ENCODE results near the gene RAB11B. TPM values are rescaled to one million over a fixed set of nuclear protein-coding genes. Genes with fewer than 3 reads are reported as not detected.
"Not testable (repeated sequence)": the region's sequence is repeated elsewhere in the genome, so short reads cannot be mapped to it uniquely, and the experiment has no call there.

The RAB11B gene
- total RNA-seq, 1 experiment from 2014 or later = 135 TPM

GRCh38 chr19:8403820-8404109, 13.6 kb downstream of the RAB11B start:
- ChIA-PET CTCF (no interaction called here), POLR2A (no interaction called here)
- in situ Hi-C loops (cut with HindIII; ENCODE audit: low pct_unique_long_range_greater_than_20kb, low sequenced_read_pairs) (no loop called here), intact Hi-C loops (cut with micrococcal nuclease; ENCODE audit: unreplicated experiment) (no loop called here)
- Histone ChIP-seq H3K27me3 (ENCODE audit: control insufficient read depth, insufficient read depth, low read length) (no peaks in the 10 kb centered on the region), H3K4me3 (ENCODE audit: low read depth in 2 of 2, low read length in 2 of 2) (no peak overlapping the region), H3K4me1 (ENCODE audit: control insufficient read depth, insufficient read depth, low read length) (no peaks in the 10 kb centered on the region), H3K36me3 (ENCODE audit: control insufficient read depth, insufficient read depth, low read length) (peaks cover 2% of the 10 kb centered on the region; the same call in 1 of the 2 replicates), H3K27ac (ENCODE audit: low read length) (no peak overlapping the region), H3K9me3 (ENCODE audit: control insufficient read depth, insufficient read depth, low read depth, low read length) (no peaks in the 10 kb centered on the region)
- ATAC-seq (no peak), DNase-seq (ENCODE audit: low read depth, low spot score) (no peak)
- TF ChIP-seq TCF7L2 (IDR thresholded peaks at IDR 0.05; ENCODE audit: low read depth, low read length) = no peak
- TF ChIP-seq POLR2AphosphoS5 (IDR thresholded peaks at IDR 0.05; ENCODE audit: low read depth, low read length) = no peak
- TF ChIP-seq, protein P1, sequence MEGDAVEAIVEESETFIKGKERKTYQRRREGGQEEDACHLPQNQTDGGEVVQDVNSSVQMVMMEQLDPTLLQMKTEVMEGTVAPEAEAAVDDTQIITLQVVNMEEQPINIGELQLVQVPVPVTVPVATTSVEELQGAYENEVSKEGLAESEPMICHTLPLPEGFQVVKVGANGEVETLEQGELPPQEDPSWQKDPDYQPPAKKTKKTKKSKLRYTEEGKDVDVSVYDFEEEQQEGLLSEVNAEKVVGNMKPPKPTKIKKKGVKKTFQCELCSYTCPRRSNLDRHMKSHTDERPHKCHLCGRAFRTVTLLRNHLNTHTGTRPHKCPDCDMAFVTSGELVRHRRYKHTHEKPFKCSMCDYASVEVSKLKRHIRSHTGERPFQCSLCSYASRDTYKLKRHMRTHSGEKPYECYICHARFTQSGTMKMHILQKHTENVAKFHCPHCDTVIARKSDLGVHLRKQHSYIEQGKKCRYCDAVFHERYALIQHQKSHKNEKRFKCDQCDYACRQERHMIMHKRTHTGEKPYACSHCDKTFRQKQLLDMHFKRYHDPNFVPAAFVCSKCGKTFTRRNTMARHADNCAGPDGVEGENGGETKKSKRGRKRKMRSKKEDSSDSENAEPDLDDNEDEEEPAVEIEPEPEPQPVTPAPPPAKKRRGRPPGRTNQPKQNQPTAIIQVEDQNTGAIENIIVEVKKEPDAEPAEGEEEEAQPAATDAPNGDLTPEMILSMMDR (IDR thresholded peaks at IDR 0.05) = no peak
- no peak for TF ChIP-seq REST (IDR thresholded peaks at IDR 0.05; ENCODE audit: insufficient read depth in 1 of 2, low read depth in 2 of 2, low read length in 1 of 2)
- no peak for TF ChIP-seq SIN3A (IDR thresholded peaks at IDR 0.05; ENCODE audit: borderline replicate concordance, insufficient read depth, low read depth, low read length)
- no TSS peak for BruUV-seq (replicated peaks)

GRCh38 chr19:8404391-8405151, 14.4 kb downstream of the RAB11B start:
- no peak overlapping the region for H3K27ac ChIP-seq (ENCODE audit: low read length)
- H3K9me3 ChIP-seq (ENCODE audit: control insufficient read depth, insufficient read depth, low read depth, low read length) = no peaks in the 10 kb centered on the region
- H3K4me3 ChIP-seq (ENCODE audit: low read depth in 2 of 2, low read length in 2 of 2) = no peak overlapping the region
- BruUV-seq (replicated peaks) = no TSS peak
- intact Hi-C loops (cut with micrococcal nuclease; ENCODE audit: unreplicated experiment) = no loop called here
- ChIA-PET POLR2A (no interaction called here), CTCF (no interaction called here)
- H3K27me3 ChIP-seq (ENCODE audit: control insufficient read depth, insufficient read depth, low read length) = no peaks in the 10 kb centered on the region
- H3K4me1 ChIP-seq (ENCODE audit: control insufficient read depth, insufficient read depth, low read length) = no peaks in the 10 kb centered on the region
- DNase-seq (ENCODE audit: low read depth, low spot score) (no peak), ATAC-seq (peak; percentile 18; the same call in 1 of the 2 replicates)
- in situ Hi-C loops (cut with HindIII; ENCODE audit: low pct_unique_long_range_greater_than_20kb, low sequenced_read_pairs) = no loop called here
- TF ChIP-seq SIN3A (IDR thresholded peaks at IDR 0.05; ENCODE audit: borderline replicate concordance, insufficient read depth, low read depth, low read length) = no peak
- no peak for TF ChIP-seq TCF7L2 (IDR thresholded peaks at IDR 0.05; ENCODE audit: low read depth, low read length)
- TF ChIP-seq, protein P1 (IDR thresholded peaks at IDR 0.05) = no peak
- TF ChIP-seq REST (IDR thresholded peaks at IDR 0.05; ENCODE audit: insufficient read depth in 1 of 2, low read depth in 2 of 2, low read length in 1 of 2) = no peak
- no peak for TF ChIP-seq POLR2AphosphoS5 (IDR thresholded peaks at IDR 0.05; ENCODE audit: low read depth, low read length)
- peaks cover 2% of the 10 kb centered on the region; the same call in 1 of the 2 replicates for H3K36me3 ChIP-seq (ENCODE audit: control insufficient read depth, insufficient read depth, low read length)

GRCh38 chr19:8410718-8411117, 20.6 kb downstream of the RAB11B start:
- CTCF ChIA-PET; H3K27me3 ChIP-seq (ENCODE audit: control insufficient read depth, insufficient read depth, low read length); intact Hi-C loops (cut with micrococcal nuclease; ENCODE audit: unreplicated experiment); H3K27ac ChIP-seq (ENCODE audit: low read length); DNase-seq (ENCODE audit: low read depth, low spot score); H3K4me3 ChIP-seq (ENCODE audit: low read depth in 2 of 2, low read length in 2 of 2); BruUV-seq (replicated peaks); H3K4me1 ChIP-seq (ENCODE audit: control insufficient read depth, insufficient read depth, low read length); ATAC-seq; H3K9me3 ChIP-seq (ENCODE audit: control insufficient read depth, insufficient read depth, low read depth, low read length); POLR2A ChIA-PET; H3K36me3 ChIP-seq (ENCODE audit: control insufficient read depth, insufficient read depth, low read length); in situ Hi-C loops (cut with HindIII; ENCODE audit: low pct_unique_long_range_greater_than_20kb, low sequenced_read_pairs): not testable (repeated sequence)
